Loucy (cell line): ENCODE data around the gene CRB2.

Source experiments
- H2AFZ ChIP-seq: fragments of 200-600 bp; sonication (generic); 2 replicates; pipeline ENCODE4 v1.6.0; 2016; ENCODE audit warnings: antibody characterized with exemption, mild to moderate bottlenecking, low read length, moderate library complexity
- H3F3A ChIP-seq: fragments of 200-600 bp; 2 replicates; pipeline ENCODE4 v1.6.0; 2016; ENCODE audit warnings: antibody characterized with exemption, low read depth, mild to moderate bottlenecking
- H3K27me3 ChIP-seq: fragments of 200-600 bp; sonication (generic); 2 replicates; pipeline ENCODE4 v1.6.1; 2014; ENCODE audit warnings: low read length, mild to moderate bottlenecking; ENCODE audit not compliant: insufficient read depth, poor library complexity, severe bottlenecking
- H3K36me3 ChIP-seq: fragments of 200-600 bp; sonication (generic); 2 replicates; pipeline ENCODE4 v1.6.1; 2016; ENCODE audit warnings: low read length; ENCODE audit not compliant: insufficient read depth
- H3K4me1 ChIP-seq: fragments of 200-600 bp; sonication (generic); 2 replicates; pipeline ENCODE4 v1.5.1; 2014; ENCODE audit warnings: low read length, mild to moderate bottlenecking; ENCODE audit not compliant: insufficient read depth, poor library complexity, severe bottlenecking
- H3K4me2 ChIP-seq: fragments of 200-600 bp; sonication (generic); 2 replicates; pipeline ENCODE4 v1.6.0; 2014; ENCODE audit warnings: antibody characterized with exemption, low read length, low read depth, mild to moderate bottlenecking; ENCODE audit not compliant: poor library complexity, severe bottlenecking
- H3K4me3 ChIP-seq: fragments of 200-600 bp; sonication (generic); 2 replicates; pipeline ENCODE4 v1.5.1; 2014; ENCODE audit warnings: low read length, mild to moderate bottlenecking, mixed read lengths; ENCODE audit not compliant: poor library complexity, severe bottlenecking
- H3K79me2 ChIP-seq: fragments of 200-600 bp; sonication (generic); 2 replicates; pipeline ENCODE4 v1.6.1; 2014; ENCODE audit warnings: low read length; ENCODE audit not compliant: insufficient read depth
- H3K9ac ChIP-seq: fragments of 200-600 bp; sonication (generic); 2 replicates; pipeline ENCODE4 v1.6.0; 2014; ENCODE audit warnings: mild to moderate bottlenecking, low read depth, low read length, moderate library complexity; ENCODE audit not compliant: poor library complexity, severe bottlenecking
- H3K9me2 ChIP-seq: fragments of 200-600 bp; sonication (generic); replicated peaks from 2 replicates; pipeline ENCODE4 v1.6.1; 2016; ENCODE audit warnings: low read depth, low read length, mixed read lengths
- H3K9me3 ChIP-seq: fragments of 200-600 bp; sonication (generic); 2 replicates; pipeline ENCODE4 v1.6.1; 2014; ENCODE audit warnings: mild to moderate bottlenecking, antibody characterized with exemption, low read length, low read depth; ENCODE audit not compliant: insufficient read depth
- H4K20me1 ChIP-seq: fragments of 200-600 bp; sonication (generic); 2 replicates; pipeline ENCODE4 v1.6.0; 2014; ENCODE audit warnings: antibody characterized with exemption, low read length, mild to moderate bottlenecking; ENCODE audit not compliant: insufficient read depth, poor library complexity, severe bottlenecking
- EZH2phosphoT487 ChIP-seq: fragments of 200-600 bp; IDR thresholded peaks from 2 replicates; pipeline ENCODE4 v1.6.1; 2018; ENCODE audit warnings: antibody characterized with exemption, mild to moderate bottlenecking, moderate library complexity, borderline replicate concordance
- TF ChIP-seq, protein P1 (sequence below): fragments of 200-600 bp; sonication (generic); conservative IDR thresholded peaks from 2 replicates; pipeline ENCODE4 v1.5.1; 2014; ENCODE audit warnings: mild to moderate bottlenecking, antibody characterized with exemption, low read length

CRB2 gene

DNA sequence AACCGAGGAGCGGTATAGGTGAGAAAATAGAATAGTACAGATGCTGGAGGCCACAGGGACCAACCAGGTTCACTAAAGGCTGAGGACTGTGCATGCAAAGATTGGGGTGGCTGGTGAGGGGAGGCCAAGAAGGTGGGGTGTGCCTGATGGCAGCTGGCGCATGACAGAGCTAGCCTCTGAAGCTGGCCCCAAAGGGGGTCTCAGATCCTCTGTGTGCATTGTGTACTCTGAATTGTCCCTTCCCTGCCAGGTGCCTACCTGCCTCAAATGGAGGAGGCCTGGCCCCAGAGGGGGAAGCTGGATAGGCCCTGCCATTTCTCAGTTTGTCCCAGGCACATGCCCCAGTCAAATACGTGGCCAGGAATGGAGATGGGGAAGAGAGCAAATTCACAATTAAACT lies 63.1 kb downstream of the CRB2 start:
- Histone ChIP-seq H3K79me2 (no peaks in the 10 kb centered on the region), H4K20me1 (no peaks in the 10 kb centered on the region), H3K4me3 (no peak overlapping the region), H3K36me3 (no peaks in the 10 kb centered on the region), H3F3A (no peaks in the 10 kb centered on the region), H3K4me2 (no peak overlapping the region), H3K9ac (no peak overlapping the region), H2AFZ (no peak overlapping the region), H3K9me2 (no peaks in the 10 kb centered on the region), H3K4me1 (no peaks in the 10 kb centered on the region), H3K27me3 (no peaks in the 10 kb centered on the region), H3K9me3 (no peaks in the 10 kb centered on the region)
- TF ChIP-seq EZH2phosphoT487: no peak
- TF ChIP-seq, protein P1, sequence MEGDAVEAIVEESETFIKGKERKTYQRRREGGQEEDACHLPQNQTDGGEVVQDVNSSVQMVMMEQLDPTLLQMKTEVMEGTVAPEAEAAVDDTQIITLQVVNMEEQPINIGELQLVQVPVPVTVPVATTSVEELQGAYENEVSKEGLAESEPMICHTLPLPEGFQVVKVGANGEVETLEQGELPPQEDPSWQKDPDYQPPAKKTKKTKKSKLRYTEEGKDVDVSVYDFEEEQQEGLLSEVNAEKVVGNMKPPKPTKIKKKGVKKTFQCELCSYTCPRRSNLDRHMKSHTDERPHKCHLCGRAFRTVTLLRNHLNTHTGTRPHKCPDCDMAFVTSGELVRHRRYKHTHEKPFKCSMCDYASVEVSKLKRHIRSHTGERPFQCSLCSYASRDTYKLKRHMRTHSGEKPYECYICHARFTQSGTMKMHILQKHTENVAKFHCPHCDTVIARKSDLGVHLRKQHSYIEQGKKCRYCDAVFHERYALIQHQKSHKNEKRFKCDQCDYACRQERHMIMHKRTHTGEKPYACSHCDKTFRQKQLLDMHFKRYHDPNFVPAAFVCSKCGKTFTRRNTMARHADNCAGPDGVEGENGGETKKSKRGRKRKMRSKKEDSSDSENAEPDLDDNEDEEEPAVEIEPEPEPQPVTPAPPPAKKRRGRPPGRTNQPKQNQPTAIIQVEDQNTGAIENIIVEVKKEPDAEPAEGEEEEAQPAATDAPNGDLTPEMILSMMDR: no peak

DNA sequence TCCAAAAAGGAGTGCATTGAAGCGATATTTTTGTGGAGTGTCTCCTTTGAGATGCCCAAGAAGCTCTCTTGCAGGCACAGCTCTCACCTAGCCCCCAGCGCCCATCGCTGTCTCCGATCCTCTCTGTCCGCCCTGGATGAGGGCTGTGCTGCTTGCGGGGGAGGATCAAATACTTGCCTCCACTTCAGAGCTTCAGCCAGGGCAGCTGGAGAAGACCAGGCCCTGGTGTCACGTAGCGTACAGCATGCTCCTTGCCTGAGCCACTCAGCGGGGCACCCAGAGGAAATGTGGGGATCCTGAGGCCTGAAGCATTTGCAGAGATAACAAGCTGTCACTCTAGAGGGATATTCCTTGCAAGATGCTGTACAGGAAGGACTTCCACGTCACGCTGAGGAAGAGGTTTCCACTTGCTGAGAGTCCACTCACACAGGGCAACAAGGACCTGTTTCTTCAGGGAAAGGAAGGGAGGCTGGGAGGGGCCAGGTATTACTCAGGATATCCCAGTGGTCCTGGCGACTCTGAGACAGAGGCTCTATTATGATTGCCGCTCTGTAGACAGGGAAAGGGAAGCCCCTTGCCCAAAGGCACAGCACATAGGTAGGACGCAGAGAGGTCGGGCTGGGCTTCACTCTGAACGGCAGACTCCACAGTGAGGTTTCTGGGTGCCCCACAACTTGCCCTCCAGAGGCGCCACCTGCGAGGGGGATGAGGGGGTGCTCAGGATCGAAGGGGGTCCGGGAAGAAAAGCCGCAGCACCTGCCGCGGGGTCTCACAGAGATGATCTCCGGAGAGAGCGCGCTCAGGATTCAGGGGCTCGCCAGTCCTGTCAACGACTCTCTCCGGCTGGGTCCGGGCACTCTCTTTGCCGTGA lies 64.0 kb downstream of the CRB2 start:
- no peaks in the 10 kb centered on the region for H3F3A ChIP-seq
- H3K36me3 ChIP-seq: no peaks in the 10 kb centered on the region
- no peak overlapping the region for H3K4me2 ChIP-seq
- no peaks in the 10 kb centered on the region for H3K79me2 ChIP-seq
- H4K20me1 ChIP-seq: no peaks in the 10 kb centered on the region
- no peak overlapping the region for H3K9ac ChIP-seq
- no peaks in the 10 kb centered on the region for H3K27me3 ChIP-seq
- no peak overlapping the region for H2AFZ ChIP-seq
- TF ChIP-seq EZH2phosphoT487: no peak
- TF ChIP-seq, protein P1: no peak
- H3K9me3 ChIP-seq: no peaks in the 10 kb centered on the region
- H3K9me2 ChIP-seq: no peaks in the 10 kb centered on the region
- no peak overlapping the region for H3K4me3 ChIP-seq
- H3K4me1 ChIP-seq: no peaks in the 10 kb centered on the region

DNA sequence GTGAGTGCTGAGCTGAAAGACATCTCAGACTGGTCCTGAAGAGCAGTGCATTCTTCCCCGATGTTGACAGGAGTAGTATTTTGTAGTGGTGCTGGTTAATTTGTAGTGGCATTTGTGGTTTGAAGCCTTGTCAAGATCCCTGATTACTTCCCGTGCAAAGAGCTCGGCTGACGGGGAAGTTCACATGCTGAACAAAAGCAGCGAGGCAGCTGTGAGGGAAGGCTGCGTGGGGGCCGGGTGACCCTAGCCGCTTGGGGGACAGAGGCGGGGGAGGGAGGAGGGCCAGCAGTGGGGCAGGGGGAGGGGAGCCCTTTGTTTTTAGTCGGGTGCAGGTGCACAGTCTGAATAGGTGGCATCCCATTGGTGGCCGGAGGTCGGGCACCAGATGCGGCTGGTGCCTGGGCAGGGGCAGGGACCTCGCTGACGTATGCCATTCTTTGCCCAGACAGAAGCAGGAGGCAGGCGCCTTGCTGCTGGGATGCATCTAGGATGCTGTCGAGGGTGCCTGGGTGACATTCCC lies 64.7 kb downstream of the CRB2 start:
- H4K20me1 ChIP-seq: no peaks in the 10 kb centered on the region
- no peak overlapping the region for H3K4me3 ChIP-seq
- H3K9me2 ChIP-seq: no peaks in the 10 kb centered on the region
- H3K9ac ChIP-seq: no peak overlapping the region
- no peaks in the 10 kb centered on the region for H3K27me3 ChIP-seq
- no peaks in the 10 kb centered on the region for H3K36me3 ChIP-seq
- no peaks in the 10 kb centered on the region for H3K79me2 ChIP-seq
- H3K4me2 ChIP-seq: no peak overlapping the region
- H3K4me1 ChIP-seq: no peaks in the 10 kb centered on the region
- H2AFZ ChIP-seq: no peak overlapping the region
- H3K9me3 ChIP-seq: no peaks in the 10 kb centered on the region
- H3F3A ChIP-seq: no peaks in the 10 kb centered on the region
- TF ChIP-seq, protein P1: no peak
- no peak for TF ChIP-seq EZH2phosphoT487
